Stimulated activated CD4-positive, alpha-beta T cell treated with anti-CD3 and anti-CD28 coated beads, Interleukin-2, amount 100 ng/mL, for 4 hours (primary cell): ENCODE measurements around the gene UNC13B.
"Not testable (repeated sequence)": the region's sequence is repeated elsewhere in the genome, so short reads cannot be mapped to it uniquely, and the experiment has no call there.

Source experiments
- DNase-seq: peaks from one replicate; pipeline ENCODE4 v3.0.0-alpha.2; 2020; ENCODE audit warnings: low read depth

Gene UNC13B

DNA sequence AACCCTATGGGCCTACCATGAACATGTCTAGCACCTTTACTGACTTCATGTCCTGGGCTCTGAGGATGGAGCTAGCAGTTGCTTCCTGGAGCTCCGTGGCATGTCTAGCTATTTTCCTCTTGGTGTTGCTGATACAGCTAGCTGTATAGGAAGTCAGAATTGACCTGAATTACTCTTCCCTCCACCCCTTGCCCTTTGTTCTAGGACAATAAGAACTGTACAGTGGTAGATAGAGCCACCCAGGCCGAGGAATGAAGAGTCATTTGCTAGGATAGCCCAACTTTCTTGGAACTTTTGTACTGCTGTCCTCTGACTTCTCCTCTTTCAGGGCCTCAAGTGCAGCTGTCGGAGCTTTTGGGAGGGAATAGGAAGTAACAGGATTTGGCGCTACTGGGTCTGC lies 218.2 kb downstream of the UNC13B start:
- no peak for DNase-seq

DNA sequence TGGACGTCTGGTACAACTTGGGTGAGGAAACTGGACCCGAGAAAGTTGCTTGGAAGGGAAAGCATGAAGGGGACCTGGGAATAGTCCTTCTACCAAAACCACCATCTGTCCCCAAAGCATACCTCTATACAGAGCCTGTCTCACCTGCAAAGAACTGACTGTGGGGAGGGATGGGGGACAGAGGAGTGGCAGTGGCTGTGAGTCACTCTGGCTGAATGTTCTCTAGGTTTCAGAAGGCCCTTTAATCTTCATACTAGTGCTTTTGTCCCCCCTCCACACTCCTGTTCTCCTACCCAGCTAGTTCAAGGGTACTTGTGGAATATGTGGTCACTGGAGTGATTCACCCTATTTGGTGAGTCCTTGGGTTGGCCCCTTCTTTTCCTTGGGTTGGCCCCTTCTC lies 218.8 kb downstream of the UNC13B start:
- no peak for DNase-seq

DNA sequence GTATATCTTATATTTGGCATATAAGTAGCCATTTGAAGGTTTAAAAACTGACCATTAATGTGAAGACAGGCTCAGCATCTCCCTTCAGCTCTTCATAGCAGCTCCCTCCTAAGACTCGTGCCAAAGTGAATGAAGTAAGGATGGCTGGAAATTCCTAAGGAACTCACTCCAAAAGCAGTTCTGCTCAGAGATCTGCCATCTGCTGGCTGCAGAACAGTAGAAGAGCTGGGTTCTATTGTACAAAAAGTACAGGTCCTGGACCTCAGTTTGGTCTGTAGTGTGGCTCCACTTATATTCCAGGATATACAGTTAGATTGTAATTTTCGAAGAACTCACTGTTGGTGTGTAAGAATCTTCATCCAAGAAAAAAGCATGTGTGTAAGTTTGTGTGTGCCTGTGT lies 223.2 kb downstream of the UNC13B start:
- no peak for DNase-seq

DNA sequence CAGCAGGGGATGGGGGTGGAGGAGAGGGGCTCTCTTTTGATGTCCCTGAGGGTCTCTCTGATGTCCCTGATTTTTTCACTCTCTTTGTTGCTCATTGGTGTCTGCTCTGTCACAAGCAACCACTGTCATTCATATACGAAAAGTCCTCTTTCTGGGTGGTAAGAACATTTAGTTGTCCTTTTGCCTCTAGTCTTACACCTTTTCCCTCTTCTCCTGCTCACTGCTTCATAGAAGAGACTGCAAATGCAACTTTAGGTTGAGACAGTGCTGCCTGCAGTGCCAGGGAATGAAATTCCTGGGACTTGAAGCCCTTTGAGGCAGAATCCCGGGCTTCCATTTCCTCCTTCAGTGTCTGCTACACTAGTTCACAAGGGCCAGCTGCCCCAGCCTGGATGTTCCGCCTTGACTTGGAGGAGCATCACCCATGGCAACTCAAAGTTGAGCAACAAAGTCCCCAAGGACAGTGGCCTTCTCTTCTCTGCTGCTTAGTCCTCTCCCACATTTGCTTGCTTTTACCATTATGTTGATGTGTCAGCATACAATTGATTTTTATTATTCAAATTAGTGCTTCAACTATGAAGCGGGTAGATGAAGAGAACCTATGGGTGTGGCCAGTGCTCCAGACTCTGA lies 233.4 kb downstream of the UNC13B start:
- no peak for DNase-seq

DNA sequence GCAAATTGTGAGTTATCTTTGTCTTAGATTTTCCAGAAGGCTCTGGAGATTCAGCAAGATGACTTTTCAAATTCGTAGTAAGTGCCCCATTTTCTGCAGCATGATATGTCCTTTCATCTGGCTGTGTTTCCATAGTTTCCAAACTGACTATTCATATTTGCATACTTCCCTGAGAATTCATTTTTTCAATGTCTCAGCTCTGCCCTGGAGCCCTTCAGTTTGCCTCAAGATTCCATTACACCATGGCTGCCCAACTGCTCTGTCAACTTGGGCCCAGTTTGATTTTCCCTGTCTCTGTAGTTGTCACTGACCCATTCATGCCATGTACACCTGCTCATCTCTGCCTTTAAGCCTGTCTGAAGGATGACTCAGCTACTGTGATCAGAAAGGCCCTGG lies 233.9 kb downstream of the UNC13B start:
- no peak for DNase-seq

DNA sequence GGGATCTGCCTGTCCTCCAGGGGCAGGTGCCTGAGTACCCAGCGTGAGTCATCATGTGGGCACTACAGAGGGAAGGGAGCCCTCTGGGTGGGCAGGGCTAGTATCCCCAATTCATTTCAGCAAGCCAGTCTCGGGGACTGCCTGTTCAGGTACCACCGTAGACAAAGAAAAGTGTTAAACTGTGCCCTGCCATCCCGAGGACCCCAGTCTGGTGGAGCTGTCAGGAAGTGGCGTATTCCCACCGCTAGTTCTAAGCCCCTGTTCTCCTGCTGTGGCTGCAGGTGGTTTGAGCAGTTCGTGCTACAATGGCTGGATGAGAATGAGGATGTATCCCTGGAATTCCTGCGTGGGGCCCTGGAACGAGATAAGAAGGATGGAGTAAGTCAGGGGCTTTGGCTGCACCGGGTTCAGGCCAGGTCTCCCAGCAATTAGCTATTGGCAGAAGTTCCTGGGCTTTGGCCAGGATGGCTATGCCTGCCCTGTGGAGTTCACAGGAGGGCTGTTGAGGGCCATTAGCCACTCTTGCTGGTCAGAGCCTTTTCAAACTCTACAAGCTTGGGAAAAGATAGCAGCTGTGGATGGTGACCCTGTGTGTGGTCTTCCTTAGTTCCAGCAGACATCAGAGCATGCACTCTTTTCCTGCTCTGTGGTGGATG lies 234.9 kb downstream of the UNC13B start:
- no peak for DNase-seq

DNA sequence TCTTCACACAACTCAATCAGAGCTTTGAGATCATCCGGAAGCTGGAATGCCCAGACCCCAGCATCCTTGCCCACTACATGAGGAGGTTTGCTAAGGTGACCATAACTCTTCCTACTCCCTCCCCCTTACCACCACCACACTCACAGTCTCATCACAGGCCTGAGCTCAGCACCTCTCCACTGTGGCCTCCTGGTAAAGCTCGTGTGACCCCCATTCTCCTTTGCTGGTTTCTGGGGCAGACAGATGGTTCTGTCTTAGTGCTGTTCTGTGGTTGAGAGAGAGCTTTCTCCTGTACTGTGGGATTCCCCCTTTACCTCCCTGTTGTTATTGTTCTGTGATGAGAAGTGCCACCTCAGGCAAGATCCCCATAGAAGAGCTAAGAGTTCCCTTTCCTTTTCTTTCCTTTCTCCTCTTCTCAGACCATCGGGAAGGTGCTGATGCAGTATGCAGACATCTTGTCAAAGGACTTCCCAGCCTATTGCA lies 235.4 kb downstream of the UNC13B start:
- DNase-seq: no peak

DNA sequence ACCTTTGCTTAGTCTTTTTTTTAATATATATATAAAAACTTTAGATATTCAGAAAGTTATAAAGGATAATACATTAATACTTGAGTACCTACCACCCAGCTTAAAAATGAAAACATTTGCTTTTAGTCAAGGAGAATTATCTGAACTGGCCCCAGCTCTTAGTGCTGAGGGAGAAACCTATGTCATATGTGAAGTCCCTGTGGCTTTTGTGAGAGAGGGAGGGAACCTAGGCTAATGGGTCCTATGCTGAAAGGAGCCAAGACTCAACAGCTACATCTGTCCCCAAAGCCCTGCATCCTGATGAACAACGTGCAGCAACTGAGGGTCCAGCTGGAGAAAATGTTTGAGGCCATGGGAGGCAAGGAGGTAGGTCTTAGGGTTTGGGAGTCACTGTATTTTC lies 236.1 kb downstream of the UNC13B start:
- DNase-seq: no peak

DNA sequence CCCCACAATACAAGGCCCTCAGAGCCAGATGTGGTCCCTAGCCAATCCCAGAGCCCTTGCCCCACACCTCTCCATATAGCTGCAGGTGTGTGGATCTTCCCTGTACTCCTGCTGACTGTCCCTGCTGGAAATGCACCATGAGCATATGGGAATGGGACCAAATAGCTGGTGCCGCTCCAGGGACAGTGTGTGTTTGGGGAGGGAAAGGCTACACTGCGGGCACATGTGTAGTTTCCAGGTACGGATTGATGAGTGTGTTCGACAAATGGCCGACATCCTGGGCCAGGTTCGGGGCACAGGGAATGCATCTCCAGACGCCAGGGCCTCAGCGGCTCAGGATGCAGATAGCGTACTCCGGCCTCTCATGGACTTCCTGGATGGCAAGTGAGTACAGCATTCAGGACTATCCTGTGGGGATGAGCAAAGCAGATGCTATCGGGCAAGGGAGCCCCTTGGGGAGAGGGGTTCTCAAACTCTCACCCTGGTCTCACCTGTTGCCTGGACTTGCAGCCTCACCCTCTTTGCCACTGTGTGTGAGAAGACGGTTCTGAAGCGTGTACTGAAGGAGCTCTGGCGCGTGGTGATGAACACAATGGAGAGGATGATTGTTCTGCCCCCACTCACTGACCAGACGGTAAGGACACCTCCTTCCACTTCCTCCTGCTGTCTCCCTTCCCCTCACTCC lies 237.0 kb downstream of the UNC13B start:
- DNase-seq: no peak

DNA sequence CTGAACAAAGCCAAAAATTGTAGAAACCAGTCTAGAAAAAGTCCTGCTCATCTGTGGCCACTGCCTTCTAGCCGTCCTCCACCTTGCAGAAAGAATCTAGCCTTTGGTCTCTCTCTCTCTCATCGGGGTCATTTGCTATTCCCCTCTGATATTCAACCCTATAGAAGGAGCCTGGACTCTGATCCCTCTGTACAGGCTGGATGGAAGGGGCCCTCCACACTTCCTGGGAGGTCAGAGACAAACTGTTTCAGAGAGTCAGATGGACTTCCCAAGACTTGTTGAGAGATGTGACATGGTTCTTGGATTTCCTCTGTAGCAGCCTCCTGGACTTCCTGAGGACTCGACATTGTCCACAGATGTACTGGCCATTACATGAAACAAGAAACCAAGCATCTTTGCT lies 243.1 kb downstream of the UNC13B start:
- no peak for DNase-seq

DNA sequence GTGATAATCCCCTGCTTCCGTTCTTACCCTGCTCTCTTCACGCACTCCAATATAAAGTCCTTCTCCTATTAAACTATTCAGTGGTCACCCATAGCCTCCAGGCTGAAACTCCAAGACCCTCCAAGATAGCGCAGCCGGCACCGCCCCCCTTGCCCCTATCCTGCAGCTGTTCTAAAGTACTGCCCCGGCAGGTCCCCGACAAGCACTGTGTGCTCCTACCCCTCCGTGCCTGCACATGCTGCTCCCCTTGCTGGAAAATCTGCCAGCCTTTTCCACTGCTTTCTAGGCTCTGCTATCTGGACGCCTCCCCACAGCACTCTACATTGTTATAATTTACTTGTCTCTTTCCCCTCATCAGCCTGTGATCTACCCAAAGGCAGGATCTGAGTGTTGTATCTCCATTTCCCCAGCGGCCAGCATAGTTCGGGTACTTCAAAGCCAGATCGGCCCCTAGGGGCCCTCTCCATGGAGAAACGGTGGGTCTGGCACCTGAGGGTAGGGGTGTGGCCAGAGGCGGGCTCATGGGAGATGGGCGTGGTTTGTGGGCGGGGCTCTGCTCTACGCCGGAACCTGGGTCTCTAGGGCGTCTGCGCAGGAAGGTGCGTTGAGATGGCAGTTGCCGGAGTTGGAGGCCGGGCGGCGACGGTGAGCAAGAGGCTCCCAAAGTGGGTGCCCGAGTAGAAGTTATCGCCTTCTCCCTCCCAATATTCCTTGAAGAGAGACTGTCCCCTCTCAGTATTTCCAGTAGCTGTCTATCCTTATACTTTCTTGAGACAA lies 244.6 kb downstream of the UNC13B start:
- DNase-seq: peak; percentile 5

DNA sequence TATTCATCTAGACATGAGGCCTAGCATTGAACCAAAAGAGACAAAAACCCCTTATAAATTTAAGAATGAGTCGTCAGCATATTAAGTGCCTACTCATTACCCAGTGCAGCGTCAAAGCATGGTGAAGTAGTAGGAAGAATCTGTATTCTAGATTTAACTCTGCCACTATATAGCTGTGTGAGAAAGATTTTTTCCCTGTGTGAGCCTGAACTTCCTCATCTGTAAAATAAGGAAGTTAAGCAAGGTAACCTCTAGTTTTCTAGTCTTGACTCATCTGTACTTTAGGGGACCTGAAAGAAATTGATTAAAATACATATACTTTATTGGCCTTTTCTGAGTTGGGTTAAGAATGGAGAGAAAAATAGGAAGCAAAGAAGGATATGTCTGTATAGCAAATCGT lies 246.0 kb downstream of the UNC13B start:
- DNase-seq: no peak

DNA sequence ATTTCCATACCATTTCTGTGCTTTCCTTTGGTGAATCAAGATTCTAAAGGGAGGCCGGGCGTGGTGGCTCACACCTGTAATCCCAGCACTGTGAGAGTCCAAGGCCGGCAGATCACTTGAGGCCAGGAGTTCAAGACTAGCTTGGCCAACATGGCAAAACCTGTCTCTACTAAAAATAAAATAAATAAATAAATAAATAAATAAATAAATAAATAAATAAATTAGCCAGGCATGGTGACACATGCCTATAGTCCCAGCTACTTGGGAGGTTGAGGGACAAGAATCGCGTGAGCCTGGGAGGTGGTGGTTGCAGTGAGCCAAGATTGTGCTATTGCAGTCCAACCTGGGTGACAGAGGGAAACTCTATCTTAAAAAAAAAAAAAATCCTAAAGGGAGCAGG lies 247.6 kb downstream of the UNC13B start:
- DNase-seq: not testable (repeated sequence)

DNA sequence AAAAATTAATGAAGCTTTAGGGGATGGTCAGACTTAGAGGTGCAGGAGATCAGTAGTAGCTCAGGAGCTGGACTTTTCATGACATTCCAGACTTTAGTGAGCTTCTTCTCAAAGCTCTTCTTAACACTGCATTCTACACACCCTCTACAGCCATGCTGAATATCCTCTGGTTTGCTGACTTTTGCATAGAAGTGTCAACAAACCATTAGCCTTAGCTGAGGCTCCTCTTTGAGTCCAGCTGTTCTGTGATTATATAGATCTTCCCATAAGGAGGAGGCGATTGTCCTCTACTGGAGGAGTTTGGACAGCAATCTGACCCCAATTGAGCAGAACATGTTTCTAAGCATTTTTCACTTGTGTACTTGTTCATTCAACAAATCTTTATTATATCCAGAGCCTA lies 253.1 kb downstream of the UNC13B start:
- no peak for DNase-seq

DNA sequence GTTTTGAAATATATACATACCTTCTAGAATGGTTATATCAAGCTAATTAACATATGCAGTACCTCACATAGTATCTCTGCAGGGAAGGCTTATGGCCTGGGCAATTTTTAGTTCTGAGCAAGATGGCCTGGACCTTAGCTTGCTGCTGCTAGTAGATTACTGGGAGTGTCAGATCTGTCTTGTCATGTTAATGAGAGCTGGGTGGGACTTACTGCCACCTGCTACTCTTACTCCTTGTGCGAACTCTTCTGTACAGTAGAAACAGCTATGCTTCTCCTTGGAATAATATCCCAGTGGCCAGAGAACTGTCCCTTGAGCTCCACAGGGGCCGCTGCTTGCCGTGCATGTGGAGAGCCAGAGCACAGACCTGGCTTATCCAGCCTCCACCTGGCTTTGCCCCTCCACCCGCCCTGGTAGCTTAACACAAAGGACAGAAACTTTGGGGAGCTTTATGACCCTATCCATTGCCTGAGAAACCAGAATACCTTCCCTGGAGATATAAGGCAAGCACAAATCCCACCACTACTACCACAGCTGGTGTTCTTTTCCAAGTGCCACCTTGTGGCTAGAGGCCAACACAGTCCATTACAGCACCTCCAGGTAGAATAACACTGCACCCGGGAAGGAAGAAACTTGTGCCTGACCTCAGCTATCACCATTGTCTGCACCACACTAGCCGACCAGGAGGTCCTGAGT lies 253.7 kb downstream of the UNC13B start:
- DNase-seq: no peak

DNA sequence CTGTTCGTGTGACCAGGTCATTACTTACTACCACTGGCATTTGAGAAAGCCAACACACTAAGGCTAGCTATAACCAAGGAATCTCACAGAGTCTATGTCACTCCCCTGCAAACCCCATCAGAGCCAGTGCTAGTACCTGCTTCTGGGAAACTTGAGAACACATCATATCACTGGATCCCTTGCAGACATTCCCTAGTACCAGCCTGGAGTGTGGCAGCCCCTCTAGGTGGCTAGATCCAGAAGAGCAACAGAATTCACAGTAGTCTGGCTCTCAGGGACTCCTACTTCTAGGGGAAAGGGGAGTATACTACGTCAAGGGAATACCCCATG lies 254.3 kb downstream of the UNC13B start:
- no peak for DNase-seq

DNA sequence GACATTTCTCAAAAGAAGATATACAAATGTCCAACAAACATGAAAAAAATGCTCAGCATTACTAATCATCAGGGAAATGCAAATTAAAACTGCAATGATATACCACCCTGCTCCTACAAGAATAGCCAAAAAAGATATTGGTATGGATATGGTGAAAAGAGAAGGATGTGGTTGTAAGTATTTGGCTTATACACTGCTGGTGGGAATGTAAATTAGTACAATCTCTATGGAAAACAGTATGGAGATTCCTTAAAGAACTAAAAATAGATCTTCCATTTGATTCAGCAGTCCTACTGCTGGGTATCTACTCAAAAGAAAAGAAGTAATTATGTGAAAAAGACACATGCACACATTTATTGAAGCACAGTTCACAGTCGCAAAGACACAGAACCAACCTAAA lies 260.5 kb downstream of the UNC13B start:
- DNase-seq: no peak

DNA sequence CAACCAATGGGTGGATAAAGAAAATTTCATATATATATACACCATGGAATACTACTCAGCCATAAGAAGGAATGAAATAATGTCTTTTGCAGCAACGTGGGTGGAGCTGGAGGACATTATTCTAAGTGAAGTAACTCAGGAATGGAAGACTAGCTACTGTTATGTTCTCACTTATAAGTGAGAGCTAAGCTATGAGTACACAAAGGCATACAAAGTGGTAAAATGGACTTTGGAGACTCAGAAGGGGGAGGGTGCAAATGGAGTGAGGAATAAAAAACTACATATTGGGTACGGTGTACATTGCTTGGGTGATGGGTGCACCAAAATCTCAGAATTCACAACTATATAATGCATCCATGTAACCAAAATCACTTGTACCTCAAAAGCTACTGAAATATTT lies 260.9 kb downstream of the UNC13B start:
- no peak for DNase-seq

DNA sequence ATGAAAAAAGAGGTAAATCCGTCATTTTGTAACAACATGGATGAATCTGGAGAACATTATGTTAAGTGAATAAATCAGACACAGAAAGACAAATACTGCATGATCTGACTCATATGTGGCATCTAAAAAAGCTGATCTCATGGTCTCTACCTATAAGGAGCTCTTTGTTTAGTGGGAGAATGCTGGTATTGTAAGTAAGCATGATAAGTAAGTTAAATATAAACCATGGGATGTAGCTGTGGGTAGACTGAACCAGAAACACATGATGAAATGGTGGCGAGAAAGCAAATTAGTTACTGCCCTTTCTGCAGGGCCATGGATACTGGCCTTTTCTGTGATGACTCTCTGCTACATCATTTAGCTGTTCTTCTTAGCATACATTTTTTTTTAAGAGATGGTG lies 261.7 kb downstream of the UNC13B start:
- no peak for DNase-seq

DNA sequence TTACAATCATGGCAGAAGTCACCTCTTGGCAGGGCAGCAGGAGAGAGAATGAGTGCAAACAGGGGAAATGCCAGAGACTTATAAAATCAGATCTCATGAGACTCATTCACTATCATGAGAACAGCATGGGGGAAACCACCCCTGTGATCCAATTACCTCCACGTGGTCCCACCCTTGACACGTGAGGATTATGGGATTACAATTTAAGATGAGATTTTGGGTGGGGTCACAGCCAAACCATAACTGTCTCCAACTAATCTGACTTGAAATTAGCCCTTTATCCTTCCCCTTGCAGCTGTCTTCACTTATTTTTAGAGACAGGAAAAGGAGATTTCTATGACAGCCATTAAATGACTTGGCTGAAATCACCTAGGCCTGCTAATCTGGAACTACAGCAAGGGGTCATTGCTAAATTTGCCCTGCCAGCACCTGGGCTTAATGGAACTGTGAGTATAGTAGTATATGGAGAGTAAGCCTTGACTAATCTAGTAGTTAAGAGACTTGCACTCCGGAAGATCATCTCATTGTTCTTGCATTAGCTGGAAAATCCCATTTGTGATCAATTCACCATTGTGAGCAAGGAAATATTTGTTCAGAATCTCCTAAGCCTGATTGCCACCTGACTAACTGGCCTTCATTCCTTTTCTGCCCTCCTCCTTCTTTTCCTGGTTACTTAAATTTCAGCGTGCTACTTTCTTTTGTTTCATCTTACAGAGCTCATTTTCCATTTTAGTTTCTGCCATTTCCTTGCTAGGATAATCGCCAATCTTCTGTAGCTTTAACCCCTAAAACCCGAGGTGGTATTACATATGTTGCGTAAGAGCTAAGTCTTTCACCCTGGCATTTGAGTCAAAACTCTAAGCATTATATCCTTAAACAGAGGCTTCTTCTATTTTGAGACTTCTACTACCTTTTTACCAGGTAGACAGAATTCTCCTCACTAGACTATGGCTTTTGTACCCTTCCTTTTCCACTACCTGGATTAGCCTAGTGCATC lies 262.8 kb downstream of the UNC13B start:
- no peak for DNase-seq

DNA sequence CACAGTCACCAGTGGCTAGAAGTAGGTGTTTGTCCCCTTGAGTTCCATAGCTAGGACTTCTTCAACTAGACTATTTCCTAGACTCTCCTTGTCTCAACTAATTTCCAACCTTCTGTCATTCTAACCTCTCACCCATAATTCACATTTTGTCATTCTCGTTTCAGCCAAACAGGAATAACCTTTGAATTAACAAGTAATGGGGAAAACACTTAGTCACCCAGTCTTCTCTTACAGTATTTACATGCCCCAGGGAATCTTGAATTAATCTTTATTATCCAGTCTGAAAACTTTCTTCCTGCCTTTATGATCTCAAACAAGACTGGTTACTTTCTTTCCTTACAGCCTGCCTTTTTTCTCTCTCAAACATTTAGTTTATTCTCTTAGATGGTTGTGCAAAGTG lies 264.8 kb downstream of the UNC13B start:
- DNase-seq: no peak
